Activated naive CD8-positive, alpha-beta T cell treated with anti-CD3 and anti-CD28 coated beads, Interleukin-2, amount 10 ng/mL, durations not matched to agents 7 days and 5 days (primary cell): ENCODE data around the gene BSG. TPM values are rescaled to one million over a fixed set of nuclear protein-coding genes. Genes with fewer than 3 reads are reported as not detected.

ENCODE experiments used
- ATAC-seq: fragments of 150-1000 bp; cut with Tn5 transposase; one replicate; pipeline ENCODE4 v1.10.0; 2021; ENCODE audit warnings: low read depth, moderate library complexity
- POLR2A ChIA-PET: fragments of 350-600 bp; sonication (Branson Sonifier 250); formaldehyde crosslinking; loops from one replicate; lab custom pipeline; 2021; ENCODE audit warnings: antibody characterized with exemption; lab: Charles Lee
- DNase-seq: peaks from one replicate; pipeline ENCODE4 v3.0.0; 2021
- H3K27ac Mint-ChIP-seq: one replicate; pipeline ENCODE4 v1.8.0; 2022; ENCODE audit warnings: mild to moderate bottlenecking, mixed read lengths
- H3K27me3 Mint-ChIP-seq: one replicate; pipeline ENCODE4 v1.8.0; 2022; ENCODE audit warnings: mild to moderate bottlenecking, moderate library complexity, mixed read lengths
- H3K36me3 Mint-ChIP-seq: one replicate; pipeline ENCODE4 v1.8.0; 2021; ENCODE audit warnings: mild to moderate bottlenecking, mixed read lengths
- H3K4me1 Mint-ChIP-seq: one replicate; pipeline ENCODE4 v1.8.0; 2021; ENCODE audit warnings: mixed read lengths
- H3K4me3 Mint-ChIP-seq: one replicate; pipeline ENCODE4 v1.8.0; 2022; ENCODE audit warnings: mild to moderate bottlenecking, moderate library complexity, mixed read lengths
- H3K9me3 Mint-ChIP-seq: one replicate; pipeline ENCODE4 v1.8.0; 2021; ENCODE audit warnings: mixed read lengths
- total RNA-seq, 2 experiments: library from RNA; stranded (reverse); gene quantifications; one replicate each; pipeline ENCODE4 v1.2.3, GENCODE V29; 2021

Gene BSG
- 100 to 1,000 TPM; 183 to 196 TPM for total RNA-seq

- DNase-seq (peak; percentile 99), ATAC-seq (peak; percentile 83)
- no peaks in the 10 kb centered on the region for H3K27me3 Mint-ChIP-seq
- H3K9me3 Mint-ChIP-seq, result no peaks in the 10 kb centered on the region
- H3K36me3 Mint-ChIP-seq, result no peaks in the 10 kb centered on the region
- H3K4me1 Mint-ChIP-seq, result peaks cover 26% of the 10 kb centered on the region
- peak within 1 kb of the TSS; percentile 97 for H3K4me3 Mint-ChIP-seq
- POLR2A ChIA-PET, result interaction anchor here (0.9 to 2.2 kb wide), 6 partner anchors 28 to 91 kb away, joined by 3 to 24 read pairs (median 6); partner anchors contain the start of genes CDC34, GZMM, RNF126 and TPGS1
- H3K27ac Mint-ChIP-seq, result peak within 1 kb of the TSS; percentile 97
Measured at GRCh38 chr19:572140-572742, at the start of gene BSG. Gene BSG (plus strand): TSS chr19:572596. CDS start chr19:572635, 39 bp downstream.

DNA sequence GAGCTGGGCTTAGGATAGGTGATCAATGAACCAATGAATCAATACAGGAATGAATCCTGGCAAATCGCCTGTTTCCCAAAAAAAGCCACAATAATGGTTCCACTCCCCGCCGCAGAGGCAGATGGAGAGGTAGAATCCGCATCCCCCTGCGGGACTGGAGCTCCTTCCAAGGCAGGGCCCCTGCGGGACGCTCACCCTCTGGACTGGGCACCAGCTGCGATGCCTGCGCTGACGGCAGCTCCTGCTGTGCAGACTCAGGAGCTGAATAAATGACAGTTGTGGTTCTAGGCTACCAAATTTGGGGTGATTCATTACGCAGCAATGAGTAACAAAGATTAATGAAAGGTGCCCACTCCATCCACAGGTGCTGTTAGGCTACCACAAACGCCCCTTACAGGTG is 49.7 kb upstream of the BSG start:
- H3K4me1 Mint-ChIP-seq, result peaks cover 2% of the 10 kb centered on the region
- no peaks in the 10 kb centered on the region for H3K27me3 Mint-ChIP-seq
- H3K27ac Mint-ChIP-seq, result no peak overlapping the region
- no peak for DNase-seq
- peaks cover 2% of the 10 kb centered on the region for H3K9me3 Mint-ChIP-seq
- no peak overlapping the region for H3K4me3 Mint-ChIP-seq
- ATAC-seq, result no peak
- no peaks in the 10 kb centered on the region for H3K36me3 Mint-ChIP-seq
- POLR2A ChIA-PET, result interaction anchor here (3.0 to 3.2 kb wide), 2 partner anchors 9 to 12 kb away, joined by 10 to 17 read pairs; partner anchors contain the start of gene CDC34

DNA sequence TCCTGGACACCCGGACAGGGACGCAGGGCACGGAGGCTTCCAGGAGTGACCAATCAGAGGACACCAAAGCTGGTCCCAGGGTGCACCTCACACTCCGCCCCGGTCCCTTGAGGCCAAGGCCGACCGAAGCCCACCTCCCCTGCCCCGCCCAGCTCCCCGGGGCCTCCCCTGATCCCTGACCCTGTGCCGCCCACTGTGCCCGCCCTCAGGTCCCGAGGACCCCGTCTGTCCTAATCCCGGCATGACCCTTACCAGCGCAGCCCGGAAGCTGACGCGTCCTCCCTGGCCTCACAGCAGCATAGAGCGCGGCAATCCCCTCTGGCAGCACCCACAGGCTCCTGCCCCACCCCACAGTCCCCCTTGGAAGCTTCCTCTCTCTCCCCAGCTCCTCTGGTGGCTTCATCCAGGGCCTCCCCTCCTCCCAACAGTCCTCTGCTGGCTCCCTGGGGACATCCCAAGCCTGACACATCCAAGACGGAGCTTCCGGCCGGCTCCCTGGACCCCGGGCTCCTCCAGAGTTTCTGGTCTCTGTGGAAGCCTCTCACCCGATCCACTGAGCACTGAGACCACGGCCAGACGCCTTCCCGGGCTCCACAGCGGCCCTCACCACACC is 48.2 kb upstream of the BSG start:
- no peaks in the 10 kb centered on the region for H3K36me3 Mint-ChIP-seq
- no peaks in the 10 kb centered on the region for H3K27me3 Mint-ChIP-seq
- peaks cover 2% of the 10 kb centered on the region for H3K9me3 Mint-ChIP-seq
- H3K27ac Mint-ChIP-seq, result no peak overlapping the region
- peaks cover 2% of the 10 kb centered on the region for H3K4me1 Mint-ChIP-seq
- no peak overlapping the region for H3K4me3 Mint-ChIP-seq
- POLR2A ChIA-PET, result no interaction called here
- ATAC-seq (peak; percentile 20), DNase-seq (no peak)

GRCh38 chr19:525029-525428 is 47.4 kb upstream of the BSG start:
- Mint-ChIP-seq H3K27me3 (no peaks in the 10 kb centered on the region), H3K4me3 (no peak overlapping the region), H3K36me3 (no peaks in the 10 kb centered on the region), H3K27ac (no peak overlapping the region), H3K4me1 (peaks cover 2% of the 10 kb centered on the region), H3K9me3 (peaks cover 2% of the 10 kb centered on the region)
- ATAC-seq (no peak), DNase-seq (no peak)
- POLR2A ChIA-PET, result interaction anchor here (0.6 kb wide), 1 partner anchor 17 kb away, joined by 3 read pairs; no protein-coding TSS in a partner anchor

DNA sequence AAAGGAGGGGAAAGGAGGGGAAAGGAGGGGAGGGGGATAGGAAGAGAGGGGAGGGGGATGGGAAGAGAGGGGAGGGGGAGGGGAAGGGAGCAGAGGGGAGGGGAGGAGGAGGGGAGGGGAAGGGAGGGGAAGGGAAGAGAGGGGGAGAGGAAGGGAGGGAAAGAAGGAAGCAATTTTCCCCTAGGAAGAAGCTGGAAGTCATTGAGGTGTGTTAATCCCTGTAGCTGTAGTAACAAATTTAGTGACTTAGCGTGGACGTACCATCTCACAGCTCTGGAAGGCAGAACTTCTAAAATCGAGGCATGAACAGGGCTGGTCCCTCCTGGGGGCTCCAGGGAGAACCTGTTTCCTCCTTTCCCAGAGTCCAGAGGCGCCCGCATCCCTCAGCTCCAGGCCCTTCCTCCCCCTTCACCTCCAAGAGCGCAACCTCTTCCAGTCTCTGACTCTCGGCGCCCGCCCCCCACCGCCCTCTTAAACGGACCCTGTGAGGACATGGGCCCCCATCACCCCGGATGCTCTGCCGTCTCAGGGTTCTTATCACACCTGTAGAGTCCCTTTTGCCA is 46.5 kb upstream of the BSG start:
- H3K4me1 Mint-ChIP-seq, result peaks cover 2% of the 10 kb centered on the region
- H3K36me3 Mint-ChIP-seq, result no peaks in the 10 kb centered on the region
- H3K27ac Mint-ChIP-seq, result no peak overlapping the region
- ATAC-seq (no peak), DNase-seq (no peak)
- POLR2A ChIA-PET, result no interaction called here
- H3K27me3 Mint-ChIP-seq, result no peaks in the 10 kb centered on the region
- peaks cover 2% of the 10 kb centered on the region for H3K9me3 Mint-ChIP-seq
- H3K4me3 Mint-ChIP-seq, result no peak overlapping the region

DNA sequence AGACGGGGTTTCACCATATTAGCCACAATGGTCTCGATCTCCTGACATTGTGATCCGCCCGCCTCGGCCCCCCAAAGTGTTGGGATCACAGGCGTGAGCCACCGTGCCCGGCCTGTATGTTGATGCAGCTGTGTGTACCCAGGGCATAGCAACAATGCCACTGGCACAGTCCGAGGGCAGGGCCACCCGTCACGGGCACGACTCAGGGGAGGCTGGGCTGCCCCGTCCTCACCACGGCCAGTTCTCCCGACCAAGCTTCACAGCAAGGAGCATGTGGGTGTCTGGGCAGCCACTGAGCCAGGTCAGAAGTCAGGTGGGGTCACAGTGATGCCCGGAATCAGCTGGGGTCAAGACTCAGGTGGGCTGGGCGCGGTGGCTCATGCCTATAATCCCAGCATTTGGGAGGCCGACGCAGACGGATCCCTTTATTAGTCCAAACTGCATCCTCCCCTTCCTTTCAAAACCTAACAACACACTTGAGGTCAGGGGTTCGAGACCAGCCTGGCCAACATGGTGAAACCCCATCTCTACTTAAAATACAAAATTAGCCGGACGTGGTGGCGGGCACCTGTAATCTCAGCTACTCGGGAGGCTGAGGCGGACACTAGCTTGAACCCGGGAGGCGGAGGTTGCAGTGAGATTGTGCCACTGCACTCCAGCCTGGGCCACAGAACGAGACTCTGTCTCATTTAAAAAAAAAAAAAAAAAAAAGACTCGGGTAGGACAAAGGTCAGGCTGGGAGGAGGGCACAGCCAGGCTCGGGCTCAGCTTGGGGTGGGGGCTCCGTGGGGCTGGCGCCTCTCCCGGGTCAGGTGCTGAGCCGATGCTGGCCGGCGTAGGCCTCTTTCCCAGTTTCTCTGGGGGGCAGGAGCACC is 42.0 kb upstream of the BSG start:
- DNase-seq, result no peak
- no peak for ATAC-seq
- Mint-ChIP-seq H3K27ac (peak overlapping the region; percentile 83), H3K27me3 (no peaks in the 10 kb centered on the region), H3K4me3 (peak overlapping the region; percentile 79), H3K4me1 (peaks cover 6% of the 10 kb centered on the region), H3K36me3 (no peaks in the 10 kb centered on the region), H3K9me3 (no peaks in the 10 kb centered on the region)
- POLR2A ChIA-PET, result interaction anchor here (0.6 to 5.1 kb wide), 10 partner anchors 9 to 42 kb away, joined by 3 to 78 read pairs (median 10); partner anchors contain the start of genes BSG and TPGS1

DNA sequence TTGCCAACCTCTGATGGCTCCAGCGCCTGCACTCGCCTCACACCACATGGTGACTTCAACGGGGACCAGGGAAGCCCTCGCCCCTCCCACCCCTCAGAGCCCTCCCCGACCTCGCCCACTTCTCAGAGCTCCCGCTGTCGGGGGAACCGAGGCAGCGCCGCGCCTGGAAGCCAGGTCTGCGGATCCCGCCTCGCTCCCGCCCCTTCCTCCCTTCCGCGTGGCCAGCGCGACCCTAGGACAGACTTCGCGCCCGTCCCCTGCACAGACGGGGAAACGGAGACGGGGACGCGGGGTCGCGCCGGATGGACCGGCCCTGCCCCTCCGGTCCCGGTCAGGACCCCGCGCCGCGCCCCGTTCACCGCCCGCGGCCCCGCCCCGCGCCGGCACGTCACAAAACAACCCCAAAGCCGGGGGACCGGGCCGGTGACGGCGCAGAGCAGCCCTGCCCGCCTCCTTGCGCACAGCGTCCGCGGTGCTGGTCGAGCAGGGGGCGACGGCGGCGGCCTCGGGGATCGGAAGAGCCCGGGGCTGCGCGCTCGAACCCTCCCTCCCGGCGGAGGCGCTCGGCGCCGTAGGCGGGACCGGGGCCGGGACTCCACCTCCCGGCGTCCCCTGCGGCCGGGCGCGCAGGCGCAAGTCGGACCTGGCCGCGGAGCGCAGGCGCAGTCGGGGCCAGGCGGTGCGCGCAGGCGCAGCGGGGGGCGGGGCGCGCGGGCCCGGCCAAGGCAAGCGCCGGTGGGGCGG is 41.2 kb upstream of the BSG start:
- H3K27ac Mint-ChIP-seq, result peak overlapping the region; percentile 83
- peaks cover 4% of the 10 kb centered on the region for H3K4me1 Mint-ChIP-seq
- peak; percentile 100 for DNase-seq
- no peaks in the 10 kb centered on the region for H3K36me3 Mint-ChIP-seq
- no peaks in the 10 kb centered on the region for H3K9me3 Mint-ChIP-seq
- POLR2A ChIA-PET, result interaction anchor here (0.5 to 5.1 kb wide), 15 partner anchors 10 to 129 kb away, joined by 3 to 78 read pairs (median 6); partner anchors contain the start of genes BSG, GZMM and TPGS1
- ATAC-seq, result peak; percentile 81
- H3K27me3 Mint-ChIP-seq, result no peaks in the 10 kb centered on the region
- peak overlapping the region; percentile 79 for H3K4me3 Mint-ChIP-seq

DNA sequence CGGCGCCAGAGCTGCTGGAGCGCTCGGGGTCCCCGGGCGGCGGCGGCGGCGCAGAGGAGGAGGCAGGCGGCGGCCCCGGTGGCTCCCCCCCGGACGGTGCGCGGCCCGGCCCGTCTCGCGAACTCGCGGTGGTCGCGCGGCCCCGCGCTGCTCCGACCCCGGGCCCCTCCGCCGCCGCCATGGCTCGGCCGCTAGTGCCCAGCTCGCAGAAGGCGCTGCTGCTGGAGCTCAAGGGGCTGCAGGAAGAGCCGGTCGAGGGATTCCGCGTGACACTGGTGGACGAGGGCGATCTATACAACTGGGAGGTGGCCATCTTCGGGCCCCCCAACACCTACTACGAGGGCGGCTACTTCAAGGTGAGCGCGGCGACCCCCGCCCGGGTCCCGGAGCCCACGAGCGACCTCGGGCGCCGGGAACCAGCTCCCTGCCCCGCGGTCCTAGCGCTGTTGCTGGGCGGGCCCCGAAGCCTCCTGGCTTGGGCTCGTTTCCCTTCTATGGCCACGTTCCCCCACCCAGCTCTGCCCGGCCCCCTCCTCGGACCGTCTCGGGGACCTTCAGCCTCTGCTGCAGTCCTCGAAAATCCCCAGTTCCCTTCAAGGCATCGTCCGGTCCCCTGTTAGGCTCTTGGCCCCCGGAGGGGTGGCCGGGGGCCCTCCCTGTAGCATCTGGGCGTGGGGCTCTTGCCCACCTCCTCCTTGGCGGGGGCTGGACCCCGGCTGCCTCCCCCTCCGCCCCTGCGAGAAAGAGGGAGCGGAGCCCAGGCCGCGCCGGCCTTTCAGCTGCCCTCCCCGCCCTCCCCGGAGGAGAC is 40.4 kb upstream of the BSG start, which contains the start of gene CDC34:
TSS of gene CDC34 (plus strand) at position 8 of the 808 bp plus-strand sequence. CDS start at position 180, 172 bp downstream.
- H3K4me1 Mint-ChIP-seq, result peaks cover 4% of the 10 kb centered on the region
- H3K9me3 Mint-ChIP-seq, result no peaks in the 10 kb centered on the region
- POLR2A ChIA-PET, result interaction anchor here (0.5 to 5.1 kb wide), 17 partner anchors 10 to 131 kb away, joined by 3 to 78 read pairs (median 6); partner anchors contain the start of genes BSG, GZMM, RNF126 and TPGS1
- no peaks in the 10 kb centered on the region for H3K27me3 Mint-ChIP-seq
- H3K4me3 Mint-ChIP-seq, result peak within 1 kb of the TSS; percentile 87
- DNase-seq, result no peak
- no peaks in the 10 kb centered on the region for H3K36me3 Mint-ChIP-seq
- H3K27ac Mint-ChIP-seq, result peak within 1 kb of the TSS; percentile 85
- ATAC-seq, result no peak

GRCh38 chr19:532561-533363 is 39.6 kb upstream of the BSG start:
- ATAC-seq (no peak), DNase-seq (peak; percentile 63)
- H3K36me3 Mint-ChIP-seq, result no peaks in the 10 kb centered on the region
- H3K27me3 Mint-ChIP-seq, result no peaks in the 10 kb centered on the region
- POLR2A ChIA-PET, result interaction anchor here (1.0 to 5.1 kb wide), 13 partner anchors 9 to 130 kb away, joined by 3 to 78 read pairs (median 10); partner anchors contain the start of genes BSG, GZMM, RNF126 and TPGS1
- H3K27ac Mint-ChIP-seq, result peak overlapping the region; percentile 85
- peaks cover 4% of the 10 kb centered on the region for H3K4me1 Mint-ChIP-seq
- peak overlapping the region; percentile 87 for H3K4me3 Mint-ChIP-seq
- H3K9me3 Mint-ChIP-seq, result no peaks in the 10 kb centered on the region

DNA sequence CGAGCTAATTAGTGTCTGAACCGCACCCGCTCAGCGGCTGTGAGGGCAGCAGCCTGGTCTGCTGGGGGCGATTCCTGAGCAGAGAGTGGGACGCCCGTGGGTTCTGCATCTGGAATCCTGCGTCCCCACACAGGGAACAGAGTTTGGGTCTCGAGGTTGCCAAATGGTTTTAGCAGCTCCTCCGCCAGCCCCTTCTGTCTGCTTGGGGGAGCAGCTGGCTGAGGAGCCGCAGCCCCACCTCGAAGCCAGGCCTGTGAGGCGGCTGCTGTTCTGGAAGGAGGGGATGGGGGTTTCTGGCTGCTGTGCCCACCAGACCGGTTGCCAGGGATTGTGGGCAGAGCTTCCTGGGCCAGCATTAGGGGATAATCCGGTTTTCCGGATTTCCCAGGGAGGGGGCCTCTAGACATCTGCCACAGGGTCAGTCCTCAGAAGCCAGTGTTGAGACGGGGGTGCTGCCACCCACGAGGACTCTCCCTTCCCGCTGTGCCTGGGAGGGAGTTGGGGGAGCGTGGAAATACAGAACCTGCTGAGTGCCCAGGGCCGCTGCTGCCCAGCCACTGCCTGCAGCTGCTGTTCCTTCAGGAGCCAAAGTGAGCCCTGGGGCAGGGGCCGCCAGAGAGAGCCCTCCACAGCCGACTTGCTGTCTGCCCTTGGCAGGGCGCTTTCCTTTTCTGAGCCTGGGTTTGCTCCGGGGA is 38.9 kb upstream of the BSG start:
- POLR2A ChIA-PET, result interaction anchor here (1.0 to 5.1 kb wide), 7 partner anchors 9 to 45 kb away, joined by 3 to 78 read pairs (median 17); partner anchors contain the start of genes BSG and GZMM
- Mint-ChIP-seq H3K27ac (peak overlapping the region; percentile 85), H3K4me1 (peaks cover 4% of the 10 kb centered on the region), H3K9me3 (no peaks in the 10 kb centered on the region), H3K36me3 (peaks cover 2% of the 10 kb centered on the region), H3K4me3 (peak overlapping the region; percentile 87), H3K27me3 (no peaks in the 10 kb centered on the region)
- DNase-seq (no peak), ATAC-seq (no peak)
